NCI-H524 treated with DMSO at 0.1 percent for 48 hours (cell line): ENCODE measurements around the gene P2RY8.
"Not testable (repeated sequence)": the region's sequence is repeated elsewhere in the genome, so short reads cannot be mapped to it uniquely, and the experiment has no call there.

ENCODE experiments used
- DNase-seq: peaks from one replicate; lab custom pipeline; 2025; lab: John Stamatoyannopoulos, UW

P2RY8 gene

GRCh38 chrX:1444561-1445500 lies 92.2 kb downstream of the P2RY8 start:
- no peak for DNase-seq

- no peak for DNase-seq
Observed at GRCh38 chrX:1443496-1444075, 93.4 kb downstream of the P2RY8 start.

GRCh38 chrX:1442724-1443367 lies 94.1 kb downstream of the P2RY8 start:
- no peak for DNase-seq

- no peak for DNase-seq
Observed at GRCh38 chrX:1442016-1442665, 94.8 kb downstream of the P2RY8 start.

GRCh38 chrX:1440506-1440905 lies 96.5 kb downstream of the P2RY8 start:
- DNase-seq = no peak

- no peak for DNase-seq
Observed at GRCh38 chrX:1435241-1435895, 101.6 kb downstream of the P2RY8 start.

GRCh38 chrX:1434871-1435240 lies 102.1 kb downstream of the P2RY8 start:
- no peak for DNase-seq

GRCh38 chrX:1433646-1434357 lies 103.2 kb downstream of the P2RY8 start:
- DNase-seq = no peak

GRCh38 chrX:1430451-1430850 lies 106.5 kb downstream of the P2RY8 start:
- DNase-seq = no peak

GRCh38 chrX:1427756-1428155 lies 109.2 kb downstream of the P2RY8 start:
- DNase-seq = no peak

- not testable (repeated sequence) for DNase-seq
Observed at GRCh38 chrX:1426321-1426720, 110.7 kb downstream of the P2RY8 start.

- DNase-seq = no peak
Observed at GRCh38 chrX:1425381-1425780, 111.6 kb downstream of the P2RY8 start.

- no peak for DNase-seq
Observed at GRCh38 chrX:1424147-1424851, 112.7 kb downstream of the P2RY8 start.

GRCh38 chrX:1423215-1423614 lies 113.8 kb downstream of the P2RY8 start:
- DNase-seq = no peak

- no peak for DNase-seq
Observed at GRCh38 chrX:1422135-1422465, 114.9 kb downstream of the P2RY8 start.

GRCh38 chrX:1421433-1422134 lies 115.4 kb downstream of the P2RY8 start:
- no peak for DNase-seq

GRCh38 chrX:1420371-1420770 lies 116.6 kb downstream of the P2RY8 start:
- no peak for DNase-seq

- DNase-seq = no peak
Observed at GRCh38 chrX:1419545-1420355, 117.2 kb downstream of the P2RY8 start.

- no peak for DNase-seq
Observed at GRCh38 chrX:1418901-1419544, 118.0 kb downstream of the P2RY8 start.
